ENCODE measurements around the gene MAGEA4.

GRCh38 chrX:151966236-151966635 is 53.5 kb downstream of the MAGEA4 start:
- TF ChIP-seq, protein P1, sequence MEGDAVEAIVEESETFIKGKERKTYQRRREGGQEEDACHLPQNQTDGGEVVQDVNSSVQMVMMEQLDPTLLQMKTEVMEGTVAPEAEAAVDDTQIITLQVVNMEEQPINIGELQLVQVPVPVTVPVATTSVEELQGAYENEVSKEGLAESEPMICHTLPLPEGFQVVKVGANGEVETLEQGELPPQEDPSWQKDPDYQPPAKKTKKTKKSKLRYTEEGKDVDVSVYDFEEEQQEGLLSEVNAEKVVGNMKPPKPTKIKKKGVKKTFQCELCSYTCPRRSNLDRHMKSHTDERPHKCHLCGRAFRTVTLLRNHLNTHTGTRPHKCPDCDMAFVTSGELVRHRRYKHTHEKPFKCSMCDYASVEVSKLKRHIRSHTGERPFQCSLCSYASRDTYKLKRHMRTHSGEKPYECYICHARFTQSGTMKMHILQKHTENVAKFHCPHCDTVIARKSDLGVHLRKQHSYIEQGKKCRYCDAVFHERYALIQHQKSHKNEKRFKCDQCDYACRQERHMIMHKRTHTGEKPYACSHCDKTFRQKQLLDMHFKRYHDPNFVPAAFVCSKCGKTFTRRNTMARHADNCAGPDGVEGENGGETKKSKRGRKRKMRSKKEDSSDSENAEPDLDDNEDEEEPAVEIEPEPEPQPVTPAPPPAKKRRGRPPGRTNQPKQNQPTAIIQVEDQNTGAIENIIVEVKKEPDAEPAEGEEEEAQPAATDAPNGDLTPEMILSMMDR (conservative IDR thresholded peaks at IDR 0.05; ENCODE audit: low read length) = no peak
- no peak for TF ChIP-seq EZH2phosphoT487 (IDR thresholded peaks at IDR 0.05; ENCODE audit: borderline replicate concordance)
